Parathyroid adenoma (tissue), 2 donors: Measurements from ENCODE around the gene ZYG11A.
"Not testable (repeated sequence)": the region's sequence is repeated elsewhere in the genome, so short reads cannot be mapped to it uniquely, and the experiment has no call there.

ENCODE experiments used
- H2AFZ ChIP-seq: fragments of 300-600 bp; sonication (generic); one replicate; pipeline ENCODE4 v1.7.0; 2017; ENCODE audit warnings: antibody characterized with exemption, mild to moderate bottlenecking
- H3K27ac ChIP-seq: fragments of 300-600 bp; sonication (generic); one replicate; pipeline ENCODE4 v1.7.0; 2017
- H3K27me3 ChIP-seq: fragments of 300-600 bp; sonication (generic); one replicate; pipeline ENCODE4 v1.7.0; 2017; ENCODE audit warnings: low read length; ENCODE audit not compliant: control insufficient read depth, insufficient read depth
- H3K36me3 ChIP-seq: fragments of 300-600 bp; sonication (generic); one replicate; pipeline ENCODE4 v1.7.0; 2017; ENCODE audit warnings: low read length; ENCODE audit not compliant: control insufficient read depth, insufficient read depth
- H3K4me1 ChIP-seq: fragments of 300-600 bp; sonication (generic); one replicate; pipeline ENCODE4 v1.7.0; 2017; ENCODE audit warnings: control low read depth
- H3K4me2 ChIP-seq: fragments of 300-600 bp; sonication (generic); one replicate; pipeline ENCODE4 v1.7.0; 2017; ENCODE audit warnings: low read length
- H3K4me3 ChIP-seq: fragments of 300-600 bp; sonication (generic); one replicate; pipeline ENCODE4 v1.7.0; 2017; ENCODE audit warnings: low read depth, low read length
- H3K79me2 ChIP-seq: fragments of 300-600 bp; sonication (generic); one replicate; pipeline ENCODE4 v1.7.0; 2017; ENCODE audit warnings: control low read depth
- H3K9ac ChIP-seq: fragments of 300-600 bp; sonication (generic); one replicate; pipeline ENCODE4 v1.7.0; 2017; ENCODE audit warnings: mild to moderate bottlenecking
- H3K9me3 ChIP-seq: fragments of 300-600 bp; sonication (generic); one replicate; pipeline ENCODE4 v1.7.0; 2017; ENCODE audit warnings: low read length; ENCODE audit not compliant: control insufficient read depth
- CTCF ChIP-seq: fragments of 300-600 bp; sonication (generic); IDR thresholded peaks from one replicate; pipeline ENCODE4 v1.7.0; 2017; ENCODE audit warnings: antibody characterized with exemption, mild to moderate bottlenecking
- donor health status: primary hyperparathyroidism.

ZYG11A gene

GRCh38 chr1:52842643-52843310, at the start of gene ZYG11A:
ZYG11A (plus strand) TSS chr1:52842760; CDS start chr1:52842884, 124 bp downstream.
- peak within 1 kb of the TSS; percentile 64 for H2AFZ ChIP-seq
- H3K9ac ChIP-seq: no peak within 1 kb of the TSS
- no peak for TF ChIP-seq CTCF
- H3K27ac ChIP-seq: no peak within 1 kb of the TSS
- no peaks in the 10 kb centered on the region for H3K4me1 ChIP-seq
- peak within 1 kb of the TSS; percentile 22 for H3K4me3 ChIP-seq
- no peaks in the 10 kb centered on the region for H3K27me3 ChIP-seq
- peak within 1 kb of the TSS; percentile 75 for H3K4me2 ChIP-seq
- H3K79me2 ChIP-seq: no peaks in the 10 kb centered on the region
- H3K9me3 ChIP-seq: no peaks in the 10 kb centered on the region
- no peaks in the 10 kb centered on the region for H3K36me3 ChIP-seq

GRCh38 chr1:52793717-52794116, 48.8 kb upstream of the ZYG11A start:
- not testable (repeated sequence) for H3K27me3 ChIP-seq, H3K9me3 ChIP-seq, H3K4me1 ChIP-seq, H3K36me3 ChIP-seq, H3K27ac ChIP-seq, H3K9ac ChIP-seq, H2AFZ ChIP-seq, H3K4me2 ChIP-seq, H3K79me2 ChIP-seq, H3K4me3 ChIP-seq

- no peak for TF ChIP-seq CTCF
- no peaks in the 10 kb centered on the region for H3K9me3 ChIP-seq
- no peak overlapping the region for H3K27ac ChIP-seq
- no peak overlapping the region for H2AFZ ChIP-seq
- H3K4me3 ChIP-seq: no peak overlapping the region
- no peak overlapping the region for H3K4me2 ChIP-seq
- no peaks in the 10 kb centered on the region for H3K79me2 ChIP-seq
- H3K36me3 ChIP-seq: no peaks in the 10 kb centered on the region
- H3K4me1 ChIP-seq: no peaks in the 10 kb centered on the region
- no peaks in the 10 kb centered on the region for H3K27me3 ChIP-seq
- H3K9ac ChIP-seq: no peak overlapping the region
Observed at GRCh38 chr1:52795464-52795863, 47.1 kb upstream of the ZYG11A start.

- Histone ChIP-seq H3K4me3 (no peak overlapping the region), H3K36me3 (no peaks in the 10 kb centered on the region)
Observed at GRCh38 chr1:52798331-52798730, 44.2 kb upstream of the ZYG11A start.

GRCh38 chr1:52801011-52801410, 41.5 kb upstream of the ZYG11A start:
- Histone ChIP-seq H3K27ac (no peak overlapping the region), H3K4me2 (no peak overlapping the region), H2AFZ (no peak overlapping the region), H3K27me3 (no peaks in the 10 kb centered on the region), H3K9ac (no peak overlapping the region), H3K79me2 (no peaks in the 10 kb centered on the region), H3K9me3 (no peaks in the 10 kb centered on the region), H3K4me3 (no peak overlapping the region), H3K36me3 (no peaks in the 10 kb centered on the region), H3K4me1 (no peaks in the 10 kb centered on the region)
- TF ChIP-seq CTCF: no peak

More at GRCh38 chr1:52798331-52798730, 44.2 kb upstream of the ZYG11A start:
- no peak for TF ChIP-seq CTCF
- Histone ChIP-seq H3K27ac (no peak overlapping the region), H3K4me1 (no peaks in the 10 kb centered on the region), H3K4me2 (no peak overlapping the region), H3K79me2 (no peaks in the 10 kb centered on the region), H2AFZ (no peak overlapping the region), H3K9me3 (no peaks in the 10 kb centered on the region), H3K9ac (no peak overlapping the region), H3K27me3 (no peaks in the 10 kb centered on the region)

- H3K4me3 ChIP-seq, H3K9ac ChIP-seq, H2AFZ ChIP-seq, H3K27me3 ChIP-seq, H3K4me2 ChIP-seq, H3K27ac ChIP-seq, H3K36me3 ChIP-seq, H3K79me2 ChIP-seq, H3K9me3 ChIP-seq, H3K4me1 ChIP-seq: not testable (repeated sequence)
Observed at GRCh38 chr1:52804083-52804482, 38.5 kb upstream of the ZYG11A start.
